Measurements from ENCODE around the gene PDE7B. TPM values are rescaled to one million over a fixed set of nuclear protein-coding genes. Genes with fewer than 3 reads are reported as not detected.
A peak's percentile ranks its signal among the peaks of the same experiment; 100 is the strongest.

Gene PDE7B
- total RNA-seq, 4 donors from 2014 or later = 1.4 to 11.6 (median 3.5) TPM

- no peak overlapping the region for H3K27ac ChIP-seq
- no peak for DNase-seq
- H3K27me3 ChIP-seq = no peaks in the 10 kb centered on the region
- no peak for TF ChIP-seq POLR2A (IDR thresholded peaks at IDR 0.05)
- TF ChIP-seq CTCF (IDR thresholded peaks at IDR 0.05) = no peak
- H3K4me1 ChIP-seq = no peaks in the 10 kb centered on the region
- no peak overlapping the region for H3K4me3 ChIP-seq
- H3K9me3 ChIP-seq = no peaks in the 10 kb centered on the region
- H3K36me3 ChIP-seq = no peaks in the 10 kb centered on the region
These were observed 85.1 kb downstream of the PDE7B start for GRCh38 chr6:135936606-135937005.

- H3K27ac ChIP-seq = no peak overlapping the region
- TF ChIP-seq CTCF (IDR thresholded peaks at IDR 0.05) (no peak), POLR2A (IDR thresholded peaks at IDR 0.05) (no peak)
- no peak overlapping the region for H3K4me3 ChIP-seq
- no peaks in the 10 kb centered on the region for H3K27me3 ChIP-seq
- no peaks in the 10 kb centered on the region for H3K36me3 ChIP-seq
- no peaks in the 10 kb centered on the region for H3K9me3 ChIP-seq
- H3K4me1 ChIP-seq = no peaks in the 10 kb centered on the region
- no peak for DNase-seq
These were observed 85.6 kb downstream of the PDE7B start for GRCh38 chr6:135937106-135937505.

GRCh38 chr6:135938576-135939207 lies 87.2 kb downstream of the PDE7B start:
- TF ChIP-seq CTCF (IDR thresholded peaks at IDR 0.05) (peak in 2 of 6 experiments; percentile 14 to 15), POLR2A (IDR thresholded peaks at IDR 0.05) (no peak)
- Histone ChIP-seq H3K9me3 (no peaks in the 10 kb centered on the region), H3K36me3 (no peaks in the 10 kb centered on the region), H3K4me1 (no peaks in the 10 kb centered on the region), H3K27me3 (no peaks in the 10 kb centered on the region), H3K4me3 (no peak overlapping the region), H3K27ac (no peak overlapping the region)
- DNase-seq = no peak

- no peak overlapping the region for H3K27ac ChIP-seq
- no peak for DNase-seq
- no peaks in the 10 kb centered on the region for H3K4me1 ChIP-seq
- no peaks in the 10 kb centered on the region for H3K36me3 ChIP-seq
- TF ChIP-seq POLR2A (IDR thresholded peaks at IDR 0.05) (no peak), CTCF (IDR thresholded peaks at IDR 0.05) (no peak)
- no peaks in the 10 kb centered on the region for H3K9me3 ChIP-seq
- no peaks in the 10 kb centered on the region for H3K27me3 ChIP-seq
- no peak overlapping the region for H3K4me3 ChIP-seq
These were observed 87.7 kb downstream of the PDE7B start for GRCh38 chr6:135939208-135939591.

GRCh38 chr6:135940616-135941167 lies 89.2 kb downstream of the PDE7B start:
- TF ChIP-seq POLR2A (IDR thresholded peaks at IDR 0.05) = no peak
- no peak for TF ChIP-seq CTCF (IDR thresholded peaks at IDR 0.05)
- H3K36me3 ChIP-seq = no peaks in the 10 kb centered on the region
- DNase-seq = no peak

More at GRCh38 chr6:135940616-135941167, 89.2 kb downstream of the PDE7B start:
- no peaks in the 10 kb centered on the region for H3K9me3 ChIP-seq
- H3K4me3 ChIP-seq = no peak overlapping the region
- no peaks in the 10 kb centered on the region for H3K4me1 ChIP-seq
- H3K27me3 ChIP-seq = no peaks in the 10 kb centered on the region
- no peak overlapping the region for H3K27ac ChIP-seq

All from Peyer's patch (tissue), 4 donors.